GDM1 (cell line): ENCODE data around the gene LRFN3.
"Not testable (repeated sequence)": the region's sequence is repeated elsewhere in the genome, so short reads cannot be mapped to it uniquely, and the experiment has no call there.

ENCODE experiments used
- DNase-seq: peaks from one replicate; lab custom pipeline; 2025; lab: John Stamatoyannopoulos, UW

The LRFN3 gene

GRCh38 chr19:35935911-35936737 is at the start of gene LRFN3:
LRFN3 (plus strand) TSS chr19:35936374; CDS start chr19:35939426, 3,052 bp downstream.
- DNase-seq = peak; percentile 40

- no peak for DNase-seq
Measured at GRCh38 chr19:35887197-35887596, 49.0 kb upstream of the LRFN3 start.

GRCh38 chr19:35888398-35888797 is 47.8 kb upstream of the LRFN3 start:
- no peak for DNase-seq

- no peak for DNase-seq
Measured at GRCh38 chr19:35889370-35890112, 46.6 kb upstream of the LRFN3 start.

- no peak for DNase-seq
Measured at GRCh38 chr19:35890113-35890650, 46.0 kb upstream of the LRFN3 start.

GRCh38 chr19:35891819-35892218 is 44.4 kb upstream of the LRFN3 start:
- DNase-seq = not testable (repeated sequence)

GRCh38 chr19:35894342-35894741 is 41.8 kb upstream of the LRFN3 start:
- no peak for DNase-seq

GRCh38 chr19:35895911-35896642 is 40.1 kb upstream of the LRFN3 start:
- DNase-seq = no peak

- no peak for DNase-seq
Measured at GRCh38 chr19:35896643-35897040, 39.5 kb upstream of the LRFN3 start.

GRCh38 chr19:35897706-35898451 is 38.3 kb upstream of the LRFN3 start:
- DNase-seq = no peak

GRCh38 chr19:35898499-35898809 is 37.7 kb upstream of the LRFN3 start:
- no peak for DNase-seq

- peak; percentile 81 for DNase-seq
Measured at GRCh38 chr19:35899547-35900214, 36.5 kb upstream of the LRFN3 start.

- DNase-seq = no peak
Measured at GRCh38 chr19:35901055-35901644, 35.0 kb upstream of the LRFN3 start.

GRCh38 chr19:35901854-35902661 is 34.1 kb upstream of the LRFN3 start, which contains the start of gene HCST:
HCST (plus strand) TSS chr19:35902529; CDS start chr19:35902594, 65 bp downstream.
- peak; percentile 80 for DNase-seq

- no peak for DNase-seq
Measured at GRCh38 chr19:35902870-35903475, 33.2 kb upstream of the LRFN3 start.

- peak; percentile 96 for DNase-seq
Measured at GRCh38 chr19:35903550-35904179, 32.5 kb upstream of the LRFN3 start.

- DNase-seq = no peak
Measured at GRCh38 chr19:35904311-35905068, 31.7 kb upstream of the LRFN3 start.

GRCh38 chr19:35905178-35905727 is 30.9 kb upstream of the LRFN3 start:
- DNase-seq = no peak
